ENCODE results near the gene MTUS2. TPM values are rescaled to one million over a fixed set of nuclear protein-coding genes. Genes with fewer than 3 reads are reported as not detected.

Gene MTUS2
- total RNA-seq, 1 donor from 2014 or later, result 6.8 TPM

GRCh38 chr13:29482504-29482903 is 662.4 kb downstream of the MTUS2 start:
- Mint-ChIP-seq H3K4me1 (ENCODE audit: low read depth, unreplicated experiment) (peaks cover 11% of the 10 kb centered on the region), H3K4me3 (ENCODE audit: unreplicated experiment) (no peak overlapping the region), H3K27me3 (ENCODE audit: unreplicated experiment) (peaks cover 4% of the 10 kb centered on the region)

GRCh38 chr13:29483211-29483610 is 663.1 kb downstream of the MTUS2 start:
- no peak for TF ChIP-seq CTCF (IDR thresholded peaks at IDR 0.05; ENCODE audit: partially characterized antibody, unreplicated experiment)
- H3K27ac Mint-ChIP-seq (ENCODE audit: unreplicated experiment), result no peak overlapping the region
- H3K36me3 Mint-ChIP-seq (ENCODE audit: unreplicated experiment), result peaks cover 4% of the 10 kb centered on the region
- peaks cover 11% of the 10 kb centered on the region for H3K4me1 Mint-ChIP-seq (ENCODE audit: low read depth, unreplicated experiment)
- H3K4me3 Mint-ChIP-seq (ENCODE audit: unreplicated experiment), result no peak overlapping the region
- DNase-seq, result no peak
- no peaks in the 10 kb centered on the region for H3K9me3 Mint-ChIP-seq (ENCODE audit: unreplicated experiment)
- peaks cover 4% of the 10 kb centered on the region for H3K27me3 Mint-ChIP-seq (ENCODE audit: unreplicated experiment)

More at GRCh38 chr13:29482504-29482903, 662.4 kb downstream of the MTUS2 start:
- Mint-ChIP-seq H3K9me3 (ENCODE audit: unreplicated experiment) (no peaks in the 10 kb centered on the region), H3K36me3 (ENCODE audit: unreplicated experiment) (peaks cover 4% of the 10 kb centered on the region), H3K27ac (ENCODE audit: unreplicated experiment) (no peak overlapping the region)
- no peak for DNase-seq
- TF ChIP-seq CTCF (IDR thresholded peaks at IDR 0.05; ENCODE audit: partially characterized antibody, unreplicated experiment), result no peak

GRCh38 chr13:29483623-29484022 is 663.5 kb downstream of the MTUS2 start:
- Mint-ChIP-seq H3K27ac (ENCODE audit: unreplicated experiment) (no peak overlapping the region), H3K9me3 (ENCODE audit: unreplicated experiment) (no peaks in the 10 kb centered on the region), H3K36me3 (ENCODE audit: unreplicated experiment) (peaks cover 6% of the 10 kb centered on the region), H3K4me3 (ENCODE audit: unreplicated experiment) (no peak overlapping the region), H3K27me3 (ENCODE audit: unreplicated experiment) (peaks cover 4% of the 10 kb centered on the region), H3K4me1 (ENCODE audit: low read depth, unreplicated experiment) (peaks cover 11% of the 10 kb centered on the region)
- TF ChIP-seq CTCF (IDR thresholded peaks at IDR 0.05; ENCODE audit: partially characterized antibody, unreplicated experiment), result no peak
- DNase-seq, result no peak

GRCh38 chr13:29484236-29484635 is 664.1 kb downstream of the MTUS2 start:
- DNase-seq, result peak; percentile 43
- H3K27me3 Mint-ChIP-seq (ENCODE audit: unreplicated experiment), result peaks cover 3% of the 10 kb centered on the region
- H3K4me3 Mint-ChIP-seq (ENCODE audit: unreplicated experiment), result no peak overlapping the region
- no peaks in the 10 kb centered on the region for H3K9me3 Mint-ChIP-seq (ENCODE audit: unreplicated experiment)
- H3K27ac Mint-ChIP-seq (ENCODE audit: unreplicated experiment), result no peak overlapping the region
- TF ChIP-seq CTCF (IDR thresholded peaks at IDR 0.05; ENCODE audit: partially characterized antibody, unreplicated experiment), result no peak
- H3K4me1 Mint-ChIP-seq (ENCODE audit: low read depth, unreplicated experiment), result peaks cover 11% of the 10 kb centered on the region
- H3K36me3 Mint-ChIP-seq (ENCODE audit: unreplicated experiment), result peaks cover 8% of the 10 kb centered on the region

- no peak for TF ChIP-seq CTCF (IDR thresholded peaks at IDR 0.05; ENCODE audit: partially characterized antibody, unreplicated experiment)
- peaks cover 8% of the 10 kb centered on the region for H3K36me3 Mint-ChIP-seq (ENCODE audit: unreplicated experiment)
Measured at GRCh38 chr13:29484796-29485195, 664.7 kb downstream of the MTUS2 start.

More at GRCh38 chr13:29484796-29485195, 664.7 kb downstream of the MTUS2 start:
- no peak overlapping the region for H3K4me3 Mint-ChIP-seq (ENCODE audit: unreplicated experiment)
- DNase-seq, result no peak
- H3K27me3 Mint-ChIP-seq (ENCODE audit: unreplicated experiment), result peaks cover 3% of the 10 kb centered on the region
- no peaks in the 10 kb centered on the region for H3K9me3 Mint-ChIP-seq (ENCODE audit: unreplicated experiment)
- peaks cover 16% of the 10 kb centered on the region for H3K4me1 Mint-ChIP-seq (ENCODE audit: low read depth, unreplicated experiment)
- H3K27ac Mint-ChIP-seq (ENCODE audit: unreplicated experiment), result no peak overlapping the region

All from glutamatergic neuron (in vitro differentiated cells).